Mucosa of rectum (tissue), 2 donors: ENCODE data around the gene EVC.

Source experiments
- H3K27ac ChIP-seq, 2 donors: one replicate each; pipeline ENCODE4 v1.7.0; 2013; ENCODE audit warnings: inconsistent platforms in 2 of 2, low read depth in 2 of 2, low read length in 2 of 2
- H3K27me3 ChIP-seq, 2 donors: one replicate each; pipeline ENCODE4 v1.7.0; 2013; ENCODE audit warnings: low read length in 2 of 2; ENCODE audit not compliant: control insufficient read depth in 2 of 2, insufficient read depth in 2 of 2
- H3K36me3 ChIP-seq, 2 donors: one replicate each; pipeline ENCODE4 v1.7.0; 2013; ENCODE audit warnings: low read length in 2 of 2; ENCODE audit not compliant: control insufficient read depth in 2 of 2, insufficient read depth in 2 of 2
- H3K4me1 ChIP-seq, 2 donors: one replicate each; pipeline ENCODE4 v1.7.0; 2013; ENCODE audit warnings: low read length in 2 of 2, mild to moderate bottlenecking in 1 of 2; ENCODE audit not compliant: control insufficient read depth in 2 of 2, insufficient read depth in 2 of 2
- H3K4me3 ChIP-seq, 2 donors: one replicate each; pipeline ENCODE4 v1.7.0; 2013; ENCODE audit warnings: low read length in 2 of 2
- H3K9ac ChIP-seq, 2 donors: one replicate each; pipeline ENCODE4 v1.7.0; 2013; ENCODE audit warnings: low read length in 2 of 2, low read depth in 1 of 2, mild to moderate bottlenecking in 1 of 2
- H3K9me3 ChIP-seq, 2 donors: one replicate each; pipeline ENCODE4 v1.7.0; 2013; ENCODE audit warnings: low read length in 2 of 2; ENCODE audit not compliant: control insufficient read depth in 2 of 2
- donor health status: healthy.
- donor health status: Normal muscosa, but diverticular disease.

Gene EVC

DNA sequence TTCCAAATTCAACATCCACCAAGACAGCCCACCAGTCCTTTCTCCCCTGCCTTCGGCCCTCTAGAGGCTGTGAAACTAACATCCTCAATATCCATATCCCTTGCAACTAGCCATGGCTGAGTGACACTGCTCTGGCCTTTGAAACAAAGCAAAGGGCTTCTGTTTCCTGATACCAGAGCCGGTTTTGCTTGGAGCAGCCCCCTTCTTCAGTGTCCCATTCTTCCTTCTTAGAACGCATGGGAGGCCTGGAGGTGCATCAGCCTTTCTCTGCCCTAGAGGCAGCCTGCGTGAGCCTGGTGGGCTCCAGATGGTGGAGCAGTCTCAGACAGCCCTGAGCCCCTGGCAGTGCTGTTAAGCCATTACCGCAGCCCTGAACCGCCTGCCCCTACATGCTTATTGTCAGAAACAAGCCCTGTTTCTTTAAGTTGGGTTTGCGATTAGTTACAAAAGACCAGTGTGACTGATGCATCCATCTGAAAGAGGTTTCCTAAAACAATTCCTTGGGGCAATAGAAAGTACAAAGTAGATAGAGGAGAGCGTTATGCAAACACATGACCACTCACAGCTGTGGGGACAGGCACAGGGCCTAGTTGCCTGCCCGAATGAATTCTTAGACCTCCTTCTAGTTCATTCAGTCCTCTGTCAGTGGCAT is 74.1 kb downstream of the EVC start:
- no peaks in the 10 kb centered on the region for H3K4me1 ChIP-seq
- no peaks in the 10 kb centered on the region for H3K9me3 ChIP-seq
- no peaks in the 10 kb centered on the region for H3K27me3 ChIP-seq
- H3K9ac ChIP-seq: no peak overlapping the region
- no peak overlapping the region for H3K27ac ChIP-seq
- no peak overlapping the region for H3K4me3 ChIP-seq
- H3K36me3 ChIP-seq: peaks cover 0 to 3% of the 10 kb centered on the region in 2 donors

DNA sequence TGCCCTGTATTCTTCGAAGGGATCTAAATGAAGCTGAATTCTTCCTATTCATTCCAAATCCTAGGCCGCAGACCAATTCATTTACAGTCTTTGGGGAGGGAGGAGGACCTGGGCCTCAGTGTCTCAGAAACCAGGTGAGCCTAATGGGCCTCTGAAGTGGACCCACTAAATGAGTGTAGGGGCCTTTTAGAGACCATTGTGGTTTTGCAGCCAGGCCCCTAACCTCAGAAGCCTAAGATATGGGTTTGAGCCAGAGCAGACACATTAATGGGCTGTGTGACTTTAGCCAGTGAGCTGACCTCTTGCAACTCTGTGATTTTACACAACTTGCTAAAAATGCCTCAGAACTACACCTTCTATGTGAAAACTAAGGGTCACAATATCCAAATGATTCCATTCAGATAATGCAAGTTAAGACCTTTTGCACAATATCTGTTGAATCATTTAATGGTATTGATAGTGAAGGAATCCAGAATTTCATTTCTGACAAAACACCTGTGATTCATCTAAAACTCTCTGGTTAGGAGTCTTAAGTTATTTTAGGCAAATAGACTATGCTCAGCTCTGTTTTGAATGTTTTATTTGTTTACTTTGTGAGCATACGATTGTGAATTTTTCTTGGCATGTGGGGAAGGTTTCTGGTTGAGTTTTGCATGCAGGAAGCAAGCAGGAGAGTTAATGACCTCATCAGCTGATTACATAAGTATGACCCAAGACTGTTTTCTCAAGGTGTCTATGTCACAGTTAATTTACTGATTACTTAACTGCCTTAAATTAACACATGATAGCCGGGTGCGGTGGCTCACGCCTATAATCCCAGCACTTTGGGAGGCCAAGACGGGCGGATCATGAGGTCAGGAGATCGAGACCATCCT is 75.0 kb downstream of the EVC start:
- H3K4me1 ChIP-seq: no peaks in the 10 kb centered on the region
- H3K27ac ChIP-seq: no peak overlapping the region
- H3K9me3 ChIP-seq: no peaks in the 10 kb centered on the region
- no peak overlapping the region for H3K4me3 ChIP-seq
- H3K27me3 ChIP-seq: no peaks in the 10 kb centered on the region
- no peak overlapping the region for H3K9ac ChIP-seq
- peaks cover 0 to 3% of the 10 kb centered on the region in 2 donors for H3K36me3 ChIP-seq

DNA sequence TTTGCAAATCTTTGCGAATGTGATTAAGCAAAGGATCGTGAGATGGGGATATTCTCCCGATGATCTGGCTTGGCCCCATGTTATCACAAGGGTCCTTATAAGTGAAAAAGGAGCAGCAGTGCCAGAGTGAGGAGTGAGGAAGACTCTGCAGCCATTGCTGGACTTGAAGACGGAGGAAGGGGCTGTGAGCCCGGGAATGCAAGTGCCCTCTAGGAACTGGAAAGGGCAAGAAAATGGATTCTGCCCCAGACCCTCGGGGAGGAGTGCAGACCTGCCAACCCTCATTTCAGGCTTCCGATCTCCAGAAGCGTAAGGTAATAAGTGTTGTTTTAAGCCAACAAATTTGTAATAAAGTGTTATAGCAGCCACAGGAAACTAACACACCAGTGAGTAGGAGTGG is 76.3 kb downstream of the EVC start:
- no peak overlapping the region for H3K9ac ChIP-seq
- no peaks in the 10 kb centered on the region for H3K27me3 ChIP-seq
- no peak overlapping the region for H3K27ac ChIP-seq
- no peaks in the 10 kb centered on the region for H3K9me3 ChIP-seq
- no peaks in the 10 kb centered on the region for H3K4me1 ChIP-seq
- no peak overlapping the region for H3K4me3 ChIP-seq
- peaks cover 0 to 3% of the 10 kb centered on the region in 2 donors for H3K36me3 ChIP-seq

DNA sequence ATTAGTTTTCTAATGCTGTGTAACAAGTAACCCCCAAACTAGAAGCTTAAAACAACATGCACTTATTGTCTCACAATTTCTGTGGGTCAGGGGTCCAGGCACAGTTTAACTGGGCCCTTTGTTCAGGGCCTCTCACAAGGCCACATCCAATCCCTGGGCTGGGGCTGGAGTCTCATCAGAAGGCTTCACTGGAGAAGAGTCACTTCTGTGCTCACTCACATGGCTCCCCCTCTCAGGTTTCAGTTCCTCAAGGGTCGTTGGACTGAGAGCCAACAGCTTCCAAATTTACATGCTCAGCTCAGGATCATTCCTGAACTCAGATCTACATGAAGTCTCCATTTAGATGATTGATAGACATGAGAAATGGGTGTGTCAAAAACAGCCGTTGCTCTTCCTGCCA is 77.1 kb downstream of the EVC start:
- no peaks in the 10 kb centered on the region for H3K27me3 ChIP-seq
- H3K27ac ChIP-seq: no peak overlapping the region
- no peaks in the 10 kb centered on the region for H3K4me1 ChIP-seq
- H3K4me3 ChIP-seq: no peak overlapping the region
- H3K36me3 ChIP-seq: peaks cover 0 to 3% of the 10 kb centered on the region in 2 donors
- H3K9me3 ChIP-seq: no peaks in the 10 kb centered on the region
- no peak overlapping the region for H3K9ac ChIP-seq

DNA sequence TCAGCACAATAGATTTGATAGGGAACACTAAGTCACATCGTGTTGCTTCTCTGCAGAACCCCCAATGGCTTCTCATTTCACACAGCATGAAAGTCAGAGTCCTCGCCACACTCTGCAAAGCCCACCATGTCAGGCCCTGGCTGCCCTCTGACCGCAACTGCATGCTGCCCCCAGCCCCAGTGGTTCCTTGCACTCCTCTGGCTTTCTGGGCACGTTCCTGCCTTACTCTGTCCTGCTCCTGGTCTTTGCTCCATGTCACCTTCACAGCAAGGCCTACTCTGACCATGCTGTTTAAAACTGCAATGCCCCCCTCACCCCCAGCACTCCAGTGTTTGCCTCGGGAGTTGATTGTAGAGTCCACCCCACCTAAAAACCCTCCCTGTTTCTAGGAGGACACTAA is 78.1 kb downstream of the EVC start:
- H3K9ac ChIP-seq: no peak overlapping the region
- H3K27ac ChIP-seq: no peak overlapping the region
- H3K4me1 ChIP-seq: no peaks in the 10 kb centered on the region
- H3K27me3 ChIP-seq: no peaks in the 10 kb centered on the region
- H3K9me3 ChIP-seq: no peaks in the 10 kb centered on the region
- no peak overlapping the region for H3K4me3 ChIP-seq
- peaks cover 0 to 3% of the 10 kb centered on the region in 2 donors for H3K36me3 ChIP-seq

DNA sequence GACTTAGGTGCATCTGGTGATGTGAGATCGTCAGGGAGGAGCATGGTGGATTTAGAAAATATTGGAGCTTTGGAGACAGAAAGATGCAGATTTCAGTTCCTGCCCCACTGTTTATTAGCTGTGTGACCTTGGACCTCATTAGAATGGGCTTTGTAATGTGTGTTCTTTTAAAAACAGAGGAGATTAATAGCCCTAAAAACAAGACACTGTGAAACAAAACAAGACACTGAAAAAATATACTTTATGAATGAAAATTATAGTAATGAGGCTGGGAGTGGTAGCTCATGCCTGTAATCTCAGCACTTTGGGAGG is 79.5 kb downstream of the EVC start:
- Histone ChIP-seq H3K9me3 (no peaks in the 10 kb centered on the region), H3K9ac (no peak overlapping the region), H3K27ac (no peak overlapping the region), H3K4me3 (no peak overlapping the region), H3K27me3 (no peaks in the 10 kb centered on the region), H3K4me1 (no peaks in the 10 kb centered on the region), H3K36me3 (peaks cover 0 to 3% of the 10 kb centered on the region in 2 donors)

DNA sequence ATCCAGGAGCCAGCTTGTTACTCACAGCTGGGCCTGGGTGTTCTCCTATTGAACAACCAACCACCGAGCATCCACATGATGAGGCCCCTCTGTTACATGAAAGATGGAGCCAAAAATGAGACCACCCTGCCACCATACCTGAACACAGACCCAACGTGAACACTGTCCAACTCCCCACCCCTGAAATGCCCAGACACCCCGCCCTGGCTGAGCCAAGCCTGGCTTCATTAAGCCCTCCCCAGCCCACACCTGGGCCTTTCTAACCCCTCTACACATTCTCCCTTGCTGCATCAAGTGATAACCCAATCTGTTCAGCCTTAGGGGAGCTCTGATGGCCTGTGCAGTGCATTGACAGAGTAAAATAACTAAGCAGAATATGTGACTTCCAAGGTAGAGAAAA is 80.7 kb downstream of the EVC start:
- H3K9me3 ChIP-seq: no peaks in the 10 kb centered on the region
- H3K4me1 ChIP-seq: no peaks in the 10 kb centered on the region
- H3K27ac ChIP-seq: no peak overlapping the region
- no peaks in the 10 kb centered on the region for H3K27me3 ChIP-seq
- H3K4me3 ChIP-seq: no peak overlapping the region
- no peak overlapping the region for H3K9ac ChIP-seq
- H3K36me3 ChIP-seq: no peaks in the 10 kb centered on the region

DNA sequence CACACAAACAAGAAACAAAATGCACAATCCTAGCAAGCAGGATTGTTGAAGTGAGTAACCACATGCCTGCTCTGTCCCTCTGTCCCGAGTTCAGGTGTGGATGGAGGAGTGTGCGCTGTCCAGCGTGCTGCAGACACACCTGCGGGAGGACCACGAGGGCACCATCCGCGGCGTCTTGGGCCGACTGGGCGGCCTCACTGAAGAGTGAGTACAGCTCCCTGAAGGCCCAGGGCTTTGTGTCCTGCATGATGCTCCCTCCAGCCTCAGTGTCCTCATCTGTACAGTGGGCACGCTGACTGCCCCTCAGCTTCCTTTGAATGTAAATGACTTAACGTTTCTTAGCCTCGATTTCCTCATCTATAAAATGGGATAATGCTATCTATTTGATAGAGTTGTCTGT is 82.5 kb downstream of the EVC start:
- Histone ChIP-seq H3K4me3 (no peak overlapping the region), H3K27ac (no peak overlapping the region), H3K9ac (no peak overlapping the region), H3K27me3 (no peaks in the 10 kb centered on the region), H3K4me1 (no peaks in the 10 kb centered on the region), H3K9me3 (no peaks in the 10 kb centered on the region), H3K36me3 (no peaks in the 10 kb centered on the region)

DNA sequence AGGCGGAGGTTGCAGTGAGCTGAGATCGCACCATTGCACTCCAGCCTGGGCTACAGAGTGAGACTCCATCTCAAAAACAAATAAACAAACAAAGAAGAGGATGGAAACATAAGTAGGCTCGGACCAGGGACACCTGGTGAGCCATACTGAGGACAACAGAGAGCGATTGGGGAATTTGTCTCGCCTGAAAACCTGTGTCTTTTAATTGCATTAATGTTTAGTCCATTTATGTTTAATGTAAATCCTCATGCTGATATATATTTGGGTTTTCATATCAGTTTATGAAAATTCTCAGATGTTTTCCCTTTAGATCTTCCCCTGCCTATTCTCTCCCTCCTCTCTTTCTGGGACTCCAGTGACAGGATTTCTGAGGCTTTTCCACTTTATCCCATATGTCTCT is 84.6 kb downstream of the EVC start:
- H3K4me3 ChIP-seq: no peak overlapping the region
- no peaks in the 10 kb centered on the region for H3K4me1 ChIP-seq
- no peak overlapping the region for H3K9ac ChIP-seq
- H3K9me3 ChIP-seq: no peaks in the 10 kb centered on the region
- no peaks in the 10 kb centered on the region for H3K36me3 ChIP-seq
- H3K27ac ChIP-seq: no peak overlapping the region
- H3K27me3 ChIP-seq: no peaks in the 10 kb centered on the region

DNA sequence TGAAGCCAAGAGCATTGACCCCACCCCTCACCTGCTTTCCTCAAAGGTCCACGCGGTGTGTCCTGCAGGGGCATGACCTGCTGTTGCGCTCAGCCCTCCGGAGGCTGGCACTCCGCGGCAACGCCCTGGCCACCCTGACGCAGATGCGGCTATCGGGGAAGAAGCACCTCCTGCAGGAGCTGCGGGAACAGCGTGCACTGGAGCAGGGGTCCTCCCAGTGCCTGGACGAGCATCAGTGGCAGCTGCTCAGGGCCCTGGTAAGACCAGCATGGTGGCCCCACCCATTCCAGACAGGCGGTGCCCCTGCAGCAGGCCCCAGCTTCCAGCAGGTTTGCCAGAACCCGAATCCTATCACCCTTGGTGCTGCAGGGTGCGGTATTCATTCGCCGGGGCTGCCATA is 86.0 kb downstream of the EVC start:
- no peak overlapping the region for H3K27ac ChIP-seq
- no peak overlapping the region for H3K4me3 ChIP-seq
- H3K36me3 ChIP-seq: no peaks in the 10 kb centered on the region
- no peaks in the 10 kb centered on the region for H3K27me3 ChIP-seq
- no peaks in the 10 kb centered on the region for H3K4me1 ChIP-seq
- no peak overlapping the region for H3K9ac ChIP-seq
- H3K9me3 ChIP-seq: no peaks in the 10 kb centered on the region
